Measurements from ENCODE around the gene C6orf136. TPM values are rescaled to one million over a fixed set of nuclear protein-coding genes. Genes with fewer than 3 reads are reported as not detected.
A peak's percentile ranks its signal among the peaks of the same experiment; 100 is the strongest.

The C6orf136 gene
- total RNA-seq, 1 donor from 2014 or later = 13.4 TPM

GRCh38 chr6:30683980-30684338 is 37.0 kb downstream of the C6orf136 start:
- H3K9me3 Mint-ChIP-seq (ENCODE audit: low read depth) = no peaks in the 10 kb centered on the region
- DNase-seq (ENCODE audit: low spot score) = no peak
- no peak for TF ChIP-seq CTCF (IDR thresholded peaks at IDR 0.05)
- peak overlapping the region; percentile 97 for H3K27ac Mint-ChIP-seq (ENCODE audit: unreplicated experiment)
- H3K36me3 Mint-ChIP-seq (ENCODE audit: low read depth) = peaks cover 32% of the 10 kb centered on the region
- peak overlapping the region; percentile 99 for H3K4me3 Mint-ChIP-seq (ENCODE audit: unreplicated experiment)
- H3K27me3 Mint-ChIP-seq (ENCODE audit: low read depth) = no peaks in the 10 kb centered on the region
- peaks cover 66% of the 10 kb centered on the region for H3K4me1 Mint-ChIP-seq (ENCODE audit: low read depth)

- peaks cover 66% of the 10 kb centered on the region for H3K4me1 Mint-ChIP-seq (ENCODE audit: low read depth)
- no peak for TF ChIP-seq CTCF (IDR thresholded peaks at IDR 0.05)
- H3K4me3 Mint-ChIP-seq (ENCODE audit: unreplicated experiment) = peak overlapping the region; percentile 99
- H3K27me3 Mint-ChIP-seq (ENCODE audit: low read depth) = no peaks in the 10 kb centered on the region
- no peaks in the 10 kb centered on the region for H3K9me3 Mint-ChIP-seq (ENCODE audit: low read depth)
- peaks cover 31% of the 10 kb centered on the region for H3K36me3 Mint-ChIP-seq (ENCODE audit: low read depth)
- DNase-seq (ENCODE audit: low spot score) = no peak
- H3K27ac Mint-ChIP-seq (ENCODE audit: unreplicated experiment) = peak overlapping the region; percentile 97
These were observed 37.6 kb downstream of the C6orf136 start for GRCh38 chr6:30684386-30685156.

- H3K27ac Mint-ChIP-seq (ENCODE audit: unreplicated experiment) = peak overlapping the region; percentile 97
- DNase-seq (ENCODE audit: low spot score) = no peak
- peaks cover 66% of the 10 kb centered on the region for H3K4me1 Mint-ChIP-seq (ENCODE audit: low read depth)
- H3K9me3 Mint-ChIP-seq (ENCODE audit: low read depth) = no peaks in the 10 kb centered on the region
- peak overlapping the region; percentile 99 for H3K4me3 Mint-ChIP-seq (ENCODE audit: unreplicated experiment)
- peak; percentile 51 for TF ChIP-seq CTCF (IDR thresholded peaks at IDR 0.05)
- no peaks in the 10 kb centered on the region for H3K27me3 Mint-ChIP-seq (ENCODE audit: low read depth)
- H3K36me3 Mint-ChIP-seq (ENCODE audit: low read depth) = peaks cover 31% of the 10 kb centered on the region
These were observed 38.5 kb downstream of the C6orf136 start for GRCh38 chr6:30685157-30686008.

GRCh38 chr6:30686009-30686907 is 39.3 kb downstream of the C6orf136 start, which contains the start of gene PPP1R18:
PPP1R18 (minus strand) TSS chr6:30686645; CDS start chr6:30686018, 627 bp downstream.
- DNase-seq (ENCODE audit: low spot score) = no peak
- Mint-ChIP-seq H3K4me1 (ENCODE audit: low read depth) (peaks cover 64% of the 10 kb centered on the region), H3K27me3 (ENCODE audit: low read depth) (no peaks in the 10 kb centered on the region), H3K4me3 (ENCODE audit: unreplicated experiment) (peak within 1 kb of the TSS; percentile 99), H3K9me3 (ENCODE audit: low read depth) (no peaks in the 10 kb centered on the region), H3K36me3 (ENCODE audit: low read depth) (peaks cover 27% of the 10 kb centered on the region), H3K27ac (ENCODE audit: unreplicated experiment) (peak within 1 kb of the TSS; percentile 97)
- TF ChIP-seq CTCF (IDR thresholded peaks at IDR 0.05) = no peak

Measured in chondrocyte (in vitro differentiated cells).